Hepatocyte (in vitro differentiated cells): Measurements from ENCODE around the gene ITPA. TPM values are rescaled to one million over a fixed set of nuclear protein-coding genes. Genes with fewer than 3 reads are reported as not detected.
A peak's percentile ranks its signal among the peaks of the same experiment; 100 is the strongest.

Experiments used
- DNase-seq: peaks from one replicate; pipeline ENCODE4 v3.0.0-alpha.2; 2016; ENCODE audit warnings: low spot score
- H2AFZ ChIP-seq: fragments of 200-600 bp; sonication (generic); 2 replicates; pipeline ENCODE4 v1.6.0; 2016; ENCODE audit warnings: antibody characterized with exemption, mild to moderate bottlenecking
- H3K27ac ChIP-seq: fragments of 200-600 bp; sonication (generic); 2 replicates; pipeline ENCODE4 v1.5.1; 2016; ENCODE audit warnings: mild to moderate bottlenecking
- H3K27me3 ChIP-seq: fragments of 200-600 bp; sonication (generic); 2 replicates; pipeline ENCODE4 v1.6.1; 2016
- H3K36me3 ChIP-seq: fragments of 200-600 bp; sonication (generic); replicated peaks from 2 replicates; pipeline ENCODE4 v1.5.1; 2016; ENCODE audit warnings: low read depth; ENCODE audit not compliant: insufficient read depth
- H3K4me1 ChIP-seq: fragments of 200-600 bp; sonication (generic); 2 replicates; pipeline ENCODE4 v1.5.1; 2016; ENCODE audit warnings: mild to moderate bottlenecking, moderate library complexity; ENCODE audit not compliant: insufficient read depth
- H3K4me2 ChIP-seq: fragments of 200-600 bp; sonication (generic); 2 replicates; pipeline ENCODE4 v1.6.0; 2016
- H3K4me3 ChIP-seq: fragments of 200-600 bp; sonication (generic); 2 replicates; pipeline ENCODE4 v1.5.1; 2016; ENCODE audit warnings: mild to moderate bottlenecking
- H3K79me2 ChIP-seq: fragments of 200-600 bp; sonication (generic); 2 replicates; pipeline ENCODE4 v1.6.0; 2017; ENCODE audit warnings: mild to moderate bottlenecking
- H3K9me2 ChIP-seq: fragments of 200-600 bp; sonication (generic); replicated peaks from 2 replicates; pipeline ENCODE4 v1.6.0; 2017; ENCODE audit warnings: mild to moderate bottlenecking; ENCODE audit not compliant: insufficient read depth
- H3K9me3 ChIP-seq: fragments of 200-600 bp; sonication (generic); 2 replicates; pipeline ENCODE4 v1.5.1; 2016; ENCODE audit warnings: low read depth, mild to moderate bottlenecking
- H4K20me1 ChIP-seq: fragments of 200-600 bp; sonication (generic); 2 replicates; pipeline ENCODE4 v1.6.0; 2016; ENCODE audit warnings: mild to moderate bottlenecking; ENCODE audit not compliant: insufficient read depth, poor library complexity, severe bottlenecking
- CTCF ChIP-seq: fragments of 200-600 bp; sonication (generic); IDR thresholded peaks from 2 replicates; pipeline ENCODE4 v1.5.1; 2016; ENCODE audit warnings: antibody characterized with exemption, mild to moderate bottlenecking; ENCODE audit not compliant: poor library complexity
- EZH2 ChIP-seq: fragments of 200-600 bp; sonication (generic); IDR thresholded peaks from 2 replicates; pipeline ENCODE4 v1.6.1; 2016; ENCODE audit warnings: antibody characterized with exemption, mild to moderate bottlenecking, borderline replicate concordance
- EZH2phosphoT487 ChIP-seq: fragments of 200-600 bp; sonication (generic); IDR thresholded peaks from one replicate; pipeline ENCODE4 v1.6.1; 2018; ENCODE audit warnings: antibody characterized with exemption, mild to moderate bottlenecking, low read depth, moderate library complexity; ENCODE audit not compliant: unreplicated experiment, severe bottlenecking
- WGBS: methylation state at CpG from one replicate; pipeline ENCODE4 v1.1.6; 2016; ENCODE audit warnings: low lambda C conversion rate; ENCODE audit errors: missing lambda C conversion rate; 5-methylcytosine and 5-hydroxymethylcytosine counted together
- polyA plus RNA-seq: library from polyadenylated mRNA; unstranded; fragments of >200 nt; fragmentation: Nextera tagmentation; extraction: Ambion mirVana; gene quantifications from 2 replicates; pipeline ENCODE4 v1.2.1, GENCODE V29; 2016
- total RNA-seq: library from RNA; depleted of rRNA; stranded (reverse); fragments of >200 nt; gene quantifications from 2 replicates; pipeline ENCODE4 v1.2.3, GENCODE V29; 2014

Gene ITPA
- total and polyA plus RNA-seq, 2 experiments from 2014 or later, result 33.5 to 48.2 TPM

DNA sequence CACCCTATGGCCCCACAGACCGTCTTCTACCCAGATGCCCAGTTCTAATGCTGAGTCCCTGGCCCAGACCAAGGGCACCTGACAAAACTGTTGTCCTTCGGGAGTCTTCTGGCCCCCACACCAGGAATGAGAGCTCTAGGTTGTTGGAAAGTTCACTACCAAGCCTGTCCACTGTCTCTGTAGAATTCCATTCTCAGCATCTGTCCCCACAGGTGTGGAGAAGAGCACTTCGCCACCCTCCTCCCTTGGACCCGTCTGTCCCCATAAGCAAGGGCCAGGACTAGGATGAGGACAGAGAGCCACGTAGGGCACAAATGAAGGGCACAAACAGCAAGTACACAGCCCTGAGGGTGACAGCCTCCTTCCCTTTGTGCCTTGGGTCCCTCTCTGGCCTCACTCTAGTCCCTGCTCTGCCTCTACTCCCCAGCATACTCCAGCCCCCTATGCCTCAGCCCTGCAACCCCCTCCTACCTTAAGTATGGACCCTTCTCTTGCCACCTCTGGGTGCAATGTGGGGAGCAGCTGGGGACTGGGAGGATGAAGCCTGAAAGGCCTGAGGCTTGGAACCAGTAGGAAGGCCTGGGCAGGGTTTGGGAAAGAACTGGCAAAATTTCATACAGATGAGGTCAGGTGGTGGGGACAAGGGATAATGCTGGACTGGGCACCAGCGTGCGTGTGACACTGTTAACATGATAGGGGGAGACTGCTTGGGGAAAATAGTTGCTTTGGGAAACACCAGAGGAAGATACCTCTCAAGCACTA, 40.3 kb upstream of the ITPA start:
- TF ChIP-seq CTCF (no peak), EZH2 (no peak), EZH2phosphoT487 (no peak)
- Histone ChIP-seq H3K36me3 (no peaks in the 10 kb centered on the region), H3K79me2 (peaks cover 20% of the 10 kb centered on the region), H3K27ac (peak overlapping the region; percentile 90), H4K20me1 (no peaks in the 10 kb centered on the region), H3K4me2 (peak overlapping the region; percentile 79), H3K9me3 (no peaks in the 10 kb centered on the region), H3K4me3 (no peak overlapping the region), H2AFZ (peak overlapping the region; percentile 50), H3K4me1 (peaks cover 23% of the 10 kb centered on the region), H3K27me3 (no peaks in the 10 kb centered on the region), H3K9me2 (no peaks in the 10 kb centered on the region)
- WGBS, result 79% methylated on average over 6 of the region's 7 CpGs
- no peak for DNase-seq

- no peaks in the 10 kb centered on the region for H3K9me3 ChIP-seq
- H3K79me2 ChIP-seq, result peaks cover 35% of the 10 kb centered on the region
- peaks cover 29% of the 10 kb centered on the region for H3K4me1 ChIP-seq
- TF ChIP-seq CTCF, result no peak
- no peak for TF ChIP-seq EZH2
- TF ChIP-seq EZH2phosphoT487, result no peak
- DNase-seq, result no peak
- H3K4me3 ChIP-seq, result no peak overlapping the region
- no peaks in the 10 kb centered on the region for H4K20me1 ChIP-seq
- no peaks in the 10 kb centered on the region for H3K9me2 ChIP-seq
- 71% methylated on average over 14 of the region's 14 CpGs for WGBS
- no peak overlapping the region for H3K27ac ChIP-seq
- no peaks in the 10 kb centered on the region for H3K27me3 ChIP-seq
- no peaks in the 10 kb centered on the region for H3K36me3 ChIP-seq
- peak overlapping the region; percentile 94 for H3K4me2 ChIP-seq
- no peak overlapping the region for H2AFZ ChIP-seq
Measured at GRCh38 chr20:3171391-3172125, 37.7 kb upstream of the ITPA start.

DNA sequence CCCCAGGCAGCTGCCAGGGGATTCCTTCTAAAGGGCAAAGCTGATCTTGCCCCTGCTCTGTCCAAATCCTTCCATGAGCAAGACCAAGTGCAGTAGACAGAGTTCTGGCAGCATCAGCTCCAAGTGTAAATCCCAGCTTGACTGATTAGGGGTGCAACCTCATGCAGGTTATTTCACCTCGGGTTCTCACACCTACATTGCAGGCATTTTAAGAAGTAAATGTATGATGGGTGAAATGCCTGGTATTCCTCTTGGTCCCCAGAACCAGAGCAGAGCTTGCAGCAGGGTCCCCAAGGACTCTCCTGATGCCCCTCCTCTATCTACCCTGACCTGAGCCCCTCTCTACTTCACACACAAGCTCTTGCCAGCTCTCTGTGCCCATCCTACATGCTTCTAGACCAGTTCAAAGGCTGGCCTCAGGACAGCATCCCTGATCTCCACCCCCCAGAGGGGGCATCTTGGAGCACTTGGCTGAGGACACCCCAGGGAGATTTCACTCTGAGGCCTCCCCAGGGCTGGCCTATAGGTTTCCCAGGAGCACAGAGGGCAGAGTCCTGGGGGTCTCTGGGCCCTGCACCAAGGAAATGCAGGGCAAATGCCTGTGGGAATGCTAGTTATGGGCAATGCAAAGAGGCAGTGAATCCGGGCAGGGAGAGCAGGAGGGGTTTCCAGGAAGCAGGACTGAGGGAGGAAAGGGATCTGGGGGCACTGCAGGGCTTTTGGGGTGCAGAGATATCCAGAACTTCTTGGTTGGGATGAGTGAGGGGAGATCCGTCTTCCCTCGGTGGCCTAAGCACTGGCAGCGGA, 37.0 kb upstream of the ITPA start:
- Histone ChIP-seq H3K27me3 (no peaks in the 10 kb centered on the region), H3K27ac (peak overlapping the region; percentile 97), H3K4me3 (peak overlapping the region; percentile 89), H3K4me1 (peaks cover 28% of the 10 kb centered on the region), H2AFZ (no peak overlapping the region), H3K36me3 (no peaks in the 10 kb centered on the region), H3K9me2 (no peaks in the 10 kb centered on the region), H3K9me3 (no peaks in the 10 kb centered on the region), H3K79me2 (peaks cover 42% of the 10 kb centered on the region), H4K20me1 (no peaks in the 10 kb centered on the region), H3K4me2 (peak overlapping the region; percentile 94)
- no peak for TF ChIP-seq EZH2
- no peak for TF ChIP-seq EZH2phosphoT487
- TF ChIP-seq CTCF, result no peak
- WGBS, result 55% methylated on average over 5 of the region's 5 CpGs
- no peak for DNase-seq
